ENCODE data around the gene PMVK. TPM values are rescaled to one million over a fixed set of nuclear protein-coding genes. Genes with fewer than 3 reads are reported as not detected.
A peak's percentile ranks its signal among the peaks of the same experiment; 100 is the strongest.

PMVK gene
- total and polyA plus RNA-seq, 2 experiments from 2014 or later = 12.5 to 53.5 TPM

GRCh38 chr1:154888757-154889156 is 47.8 kb downstream of the PMVK start:
- 81% methylated on average over 7 of the region's 7 CpGs for WGBS (ENCODE audit: low lambda C conversion rate, missing lambda C conversion rate)
- H3K27ac ChIP-seq = no peak overlapping the region

GRCh38 chr1:154886281-154887015 is 50.1 kb downstream of the PMVK start:
- Histone ChIP-seq H3K36me3 (replicated peaks; ENCODE audit: insufficient read depth, low read depth) (no peaks in the 10 kb centered on the region), H3K27me3 (no peaks in the 10 kb centered on the region), H3K79me2 (no peaks in the 10 kb centered on the region), H3K9me2 (replicated peaks; ENCODE audit: insufficient read depth) (no peaks in the 10 kb centered on the region), H3K9me3 (ENCODE audit: low read depth) (no peaks in the 10 kb centered on the region), H3K4me3 (no peak overlapping the region), H2AFZ (no peak overlapping the region), H3K27ac (peak overlapping the region; percentile 30), H3K4me1 (ENCODE audit: insufficient read depth) (no peaks in the 10 kb centered on the region), H3K4me2 (no peak overlapping the region), H4K20me1 (ENCODE audit: insufficient read depth, poor library complexity, severe bottlenecking) (no peaks in the 10 kb centered on the region)
- 67% methylated on average over 5 of the region's 5 CpGs for WGBS (ENCODE audit: low lambda C conversion rate, missing lambda C conversion rate)
- TF ChIP-seq CTCF (IDR thresholded peaks at IDR 0.05; ENCODE audit: poor library complexity) (no peak), EZH2phosphoT487 (IDR thresholded peaks at IDR 0.05; ENCODE audit: low read depth, severe bottlenecking, unreplicated experiment) (no peak), EZH2 (IDR thresholded peaks at IDR 0.05; ENCODE audit: borderline replicate concordance) (no peak)
- DNase-seq (ENCODE audit: low spot score) = peak; percentile 3

More at GRCh38 chr1:154888757-154889156, 47.8 kb downstream of the PMVK start:
- Histone ChIP-seq H3K36me3 (replicated peaks; ENCODE audit: insufficient read depth, low read depth) (no peaks in the 10 kb centered on the region), H4K20me1 (ENCODE audit: insufficient read depth, poor library complexity, severe bottlenecking) (no peaks in the 10 kb centered on the region), H3K4me1 (ENCODE audit: insufficient read depth) (no peaks in the 10 kb centered on the region), H3K4me2 (no peak overlapping the region), H3K4me3 (no peak overlapping the region), H3K27me3 (no peaks in the 10 kb centered on the region), H3K9me3 (ENCODE audit: low read depth) (no peaks in the 10 kb centered on the region), H3K79me2 (no peaks in the 10 kb centered on the region), H3K9me2 (replicated peaks; ENCODE audit: insufficient read depth) (no peaks in the 10 kb centered on the region), H2AFZ (no peak overlapping the region)
- TF ChIP-seq EZH2 (IDR thresholded peaks at IDR 0.05; ENCODE audit: borderline replicate concordance) (no peak), EZH2phosphoT487 (IDR thresholded peaks at IDR 0.05; ENCODE audit: low read depth, severe bottlenecking, unreplicated experiment) (no peak), CTCF (IDR thresholded peaks at IDR 0.05; ENCODE audit: poor library complexity) (no peak)
- DNase-seq (ENCODE audit: low spot score) = no peak

GRCh38 chr1:154884869-154885701 is 51.4 kb downstream of the PMVK start:
- Histone ChIP-seq H4K20me1 (ENCODE audit: insufficient read depth, poor library complexity, severe bottlenecking) (no peaks in the 10 kb centered on the region), H3K9me3 (ENCODE audit: low read depth) (no peaks in the 10 kb centered on the region), H3K9me2 (replicated peaks; ENCODE audit: insufficient read depth) (no peaks in the 10 kb centered on the region), H3K27me3 (no peaks in the 10 kb centered on the region), H2AFZ (no peak overlapping the region), H3K27ac (peak overlapping the region; percentile 31), H3K4me3 (no peak overlapping the region), H3K4me2 (no peak overlapping the region), H3K36me3 (replicated peaks; ENCODE audit: insufficient read depth, low read depth) (no peaks in the 10 kb centered on the region), H3K79me2 (no peaks in the 10 kb centered on the region), H3K4me1 (ENCODE audit: insufficient read depth) (no peaks in the 10 kb centered on the region)
- TF ChIP-seq EZH2phosphoT487 (IDR thresholded peaks at IDR 0.05; ENCODE audit: low read depth, severe bottlenecking, unreplicated experiment) = no peak
- TF ChIP-seq CTCF (IDR thresholded peaks at IDR 0.05; ENCODE audit: poor library complexity) = no peak
- TF ChIP-seq EZH2 (IDR thresholded peaks at IDR 0.05; ENCODE audit: borderline replicate concordance) = no peak
- peak; percentile 19 for DNase-seq (ENCODE audit: low spot score)
- WGBS (ENCODE audit: low lambda C conversion rate, missing lambda C conversion rate) = 61% methylated on average over 6 of the region's 6 CpGs
